Caco-2 (cell line): ENCODE measurements around the gene ALPL. TPM values are rescaled to one million over a fixed set of nuclear protein-coding genes. Genes with fewer than 3 reads are reported as not detected.

Experiments
- BruUV-seq: library from RNA; stranded (reverse); fragments of 400-500 nt; replicated peaks from 2 replicates; lab custom pipeline; 2021; lab: Mats Ljungman, UMichigan
- CTCF ChIA-PET: fragments of 300-600 bp; sonication (Branson Sonifier 250); formaldehyde crosslinking; loops from one replicate; lab custom pipeline; 2022; ENCODE audit warnings: antibody characterized with exemption; lab: Charles Lee
- POLR2A ChIA-PET: fragments of 300-600 bp; sonication (Branson Sonifier 250); formaldehyde crosslinking; loops from one replicate; lab custom pipeline; 2022; ENCODE audit warnings: antibody characterized with exemption; lab: Charles Lee
- DNase-seq, 2 experiments: peaks; one replicate each; pipeline versions ENCODE4 v3.0.0 to v3.0.0-alpha.2; 2020 to 2022
- H3K27me3 ChIP-seq: replicated peaks from 2 replicates; pipeline ENCODE4 v1.6.0; 2011; ENCODE audit warnings: low read length; ENCODE audit not compliant: control insufficient read depth, insufficient read depth
- H3K36me3 ChIP-seq: 2 replicates; pipeline ENCODE4 v1.5.1; 2011; ENCODE audit warnings: low read length; ENCODE audit not compliant: control insufficient read depth, insufficient read depth
- H3K4me1 ChIP-seq: fragments of 250-450 bp; sonication (Bioruptor Pico); 2 replicates; pipeline ENCODE4 v1.5.1; 2020; ENCODE audit warnings: mild to moderate bottlenecking
- H3K4me3 ChIP-seq: 2 replicates; pipeline ENCODE4 v1.5.1; 2011; ENCODE audit warnings: low read depth, mild to moderate bottlenecking, control low read depth, low read length
- H3K9me3 ChIP-seq: fragments of 250-450 bp; sonication (Bioruptor Pico); 2 replicates; pipeline ENCODE4 v1.5.1; 2020; ENCODE audit warnings: mild to moderate bottlenecking, moderate library complexity
- H3K27ac Mint-ChIP-seq: one replicate; pipeline ENCODE4 v1.8.0; 2022; ENCODE audit warnings: mixed read lengths; ENCODE audit not compliant: unreplicated experiment
- H3K27me3 Mint-ChIP-seq: one replicate; pipeline ENCODE4 v1.8.0; 2022; ENCODE audit warnings: mixed read lengths; ENCODE audit not compliant: insufficient read depth, unreplicated experiment
- H3K36me3 Mint-ChIP-seq: one replicate; pipeline ENCODE4 v1.8.0; 2022; ENCODE audit warnings: mild to moderate bottlenecking, mixed read lengths; ENCODE audit not compliant: insufficient read depth, unreplicated experiment
- H3K4me1 Mint-ChIP-seq: one replicate; pipeline ENCODE4 v1.8.0; 2022; ENCODE audit warnings: low read depth, mixed read lengths; ENCODE audit not compliant: unreplicated experiment
- H3K4me3 Mint-ChIP-seq: one replicate; pipeline ENCODE4 v1.8.0; 2022; ENCODE audit warnings: mild to moderate bottlenecking, moderate library complexity, mixed read lengths; ENCODE audit not compliant: unreplicated experiment
- H3K9me3 Mint-ChIP-seq: one replicate; pipeline ENCODE4 v1.8.0; 2022; ENCODE audit warnings: mixed read lengths; ENCODE audit not compliant: unreplicated experiment
- CTCF ChIP-seq, 2 experiments: fragments of 200-600 bp in 1 of 2; IDR thresholded peaks; 1 replicate in 1 of 2; 2 replicates in 1 of 2; pipeline versions ENCODE4 v1.5.1 to v1.8.0; 2011 to 2022; ENCODE audit warnings: antibody characterized with exemption in 1 of 2, control low read depth in 1 of 2, inconsistent platforms in 1 of 2, low read depth in 1 of 2, low read length in 1 of 2, mild to moderate bottlenecking in 1 of 2, moderate library complexity in 1 of 2; ENCODE audit not compliant: insufficient read depth in 1 of 2, severe bottlenecking in 1 of 2, unreplicated experiment in 1 of 2
- intact Hi-C: fragments of 100-400 bp; cut with micrococcal nuclease; formaldehyde crosslinking; loops from one replicate; pipeline ENCODE4 v1.10.0; 2022; ENCODE audit not compliant: unreplicated experiment
- total RNA-seq: library from RNA; stranded (reverse); gene quantifications from 2 replicates; pipeline ENCODE4 v1.2.3, GENCODE V29; 2022

Gene ALPL
- total RNA-seq, 1 experiment from 2014 or later = 0.79 TPM

- ChIA-PET CTCF (no interaction called here), POLR2A (no interaction called here)
- Mint-ChIP-seq H3K27ac (no peak overlapping the region), H3K4me1 (no peaks in the 10 kb centered on the region), H3K36me3 (no peaks in the 10 kb centered on the region), H3K9me3 (no peaks in the 10 kb centered on the region), H3K27me3 (no peaks in the 10 kb centered on the region), H3K4me3 (no peak overlapping the region)
- peak; percentile 57 to 59 for DNase-seq
- no peak overlapping the region for H3K4me3 ChIP-seq
- H3K36me3 ChIP-seq = no peaks in the 10 kb centered on the region
- H3K4me1 ChIP-seq = no peaks in the 10 kb centered on the region
- peak; percentile 33 to 43 for TF ChIP-seq CTCF (IDR thresholded peaks at IDR 0.05; ENCODE audit: insufficient read depth in 1 of 2, low read depth in 1 of 2, low read length in 1 of 2, severe bottlenecking in 1 of 2, unreplicated experiment in 1 of 2)
- intact Hi-C loops = no loop called here
- no TSS peak for BruUV-seq
- H3K9me3 ChIP-seq = no peaks in the 10 kb centered on the region
- no peaks in the 10 kb centered on the region for H3K27me3 ChIP-seq
Observed at GRCh38 chr1:21594935-21595897, 86.0 kb downstream of the ALPL start.

DNA sequence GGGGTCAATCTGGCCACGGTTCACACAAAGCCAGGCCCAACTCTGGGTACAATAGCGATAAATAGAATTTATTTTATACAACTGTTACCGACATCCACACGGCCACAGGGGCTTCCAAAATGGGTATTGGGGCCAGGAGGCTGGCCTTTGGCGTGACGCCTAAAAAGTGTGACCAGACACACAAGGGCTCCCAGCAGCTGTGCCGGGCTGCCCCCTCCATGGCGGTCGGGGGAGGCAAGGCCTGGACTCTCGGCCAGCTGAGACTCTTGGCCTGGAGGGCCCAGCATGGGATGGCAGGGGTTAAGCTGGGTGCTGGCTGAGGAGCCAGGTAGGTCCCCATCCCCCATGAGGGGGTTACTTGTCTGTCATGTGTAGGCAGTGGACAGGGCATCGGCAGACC is 87.0 kb downstream of the ALPL start:
- Mint-ChIP-seq H3K27me3 (no peaks in the 10 kb centered on the region), H3K36me3 (no peaks in the 10 kb centered on the region), H3K4me1 (no peaks in the 10 kb centered on the region), H3K4me3 (no peak overlapping the region), H3K27ac (no peak overlapping the region), H3K9me3 (no peaks in the 10 kb centered on the region)
- intact Hi-C loops = no loop called here
- H3K27me3 ChIP-seq = no peaks in the 10 kb centered on the region
- POLR2A ChIA-PET = no interaction called here
- CTCF ChIA-PET = no interaction called here
- DNase-seq = no peak
- H3K36me3 ChIP-seq = no peaks in the 10 kb centered on the region
- H3K4me1 ChIP-seq = no peaks in the 10 kb centered on the region
- no peak for TF ChIP-seq CTCF (IDR thresholded peaks at IDR 0.05; ENCODE audit: insufficient read depth in 1 of 2, low read depth in 1 of 2, low read length in 1 of 2, severe bottlenecking in 1 of 2, unreplicated experiment in 1 of 2)
- H3K9me3 ChIP-seq = no peaks in the 10 kb centered on the region
- H3K4me3 ChIP-seq = no peak overlapping the region
- no TSS peak for BruUV-seq

- BruUV-seq = no TSS peak
- Mint-ChIP-seq H3K27ac (no peak overlapping the region), H3K27me3 (no peaks in the 10 kb centered on the region), H3K9me3 (no peaks in the 10 kb centered on the region), H3K4me3 (no peak overlapping the region), H3K4me1 (no peaks in the 10 kb centered on the region), H3K36me3 (no peaks in the 10 kb centered on the region)
- POLR2A ChIA-PET = no interaction called here
- no peak for TF ChIP-seq CTCF (IDR thresholded peaks at IDR 0.05; ENCODE audit: insufficient read depth in 1 of 2, low read depth in 1 of 2, low read length in 1 of 2, severe bottlenecking in 1 of 2, unreplicated experiment in 1 of 2)
- Histone ChIP-seq H3K4me3 (no peak overlapping the region), H3K4me1 (no peaks in the 10 kb centered on the region), H3K9me3 (no peaks in the 10 kb centered on the region), H3K27me3 (no peaks in the 10 kb centered on the region), H3K36me3 (no peaks in the 10 kb centered on the region)
- intact Hi-C loops = no loop called here
- CTCF ChIA-PET = no interaction called here
- no peak for DNase-seq
Observed at GRCh38 chr1:21596628-21597027, 87.4 kb downstream of the ALPL start.
